ENCODE measurements around the gene FAM186B.

Gene FAM186B

GRCh38 chr12:49564686-49565405 lies 40.6 kb downstream of the FAM186B start:
- H3K27me3 ChIP-seq (ENCODE audit: insufficient read depth, low read length, poor library complexity) = no peaks in the 10 kb centered on the region
- peaks cover 32% of the 10 kb centered on the region for H3K4me1 ChIP-seq (ENCODE audit: insufficient read depth, low read length)
- no peak overlapping the region for H3K4me3 ChIP-seq (ENCODE audit: low read depth in 1 of 2, low read length in 2 of 2)
- H3K9ac ChIP-seq (ENCODE audit: low read depth, low read length) = no peak overlapping the region
- no peak overlapping the region for H3K27ac ChIP-seq (ENCODE audit: low read length)
- no peaks in the 10 kb centered on the region for H3K9me3 ChIP-seq (ENCODE audit: insufficient read depth, low read length, severe bottlenecking)
- no peak overlapping the region for H2AFZ ChIP-seq (ENCODE audit: low read depth, low read length)
- TF ChIP-seq CTCF (IDR thresholded peaks at IDR 0.05; ENCODE audit: borderline replicate concordance, extremely low read depth, low read length, poor library complexity, severe bottlenecking) (no peak), EZH2 (IDR thresholded peaks at IDR 0.05; ENCODE audit: borderline replicate concordance, low read depth, low read length, severe bottlenecking) (no peak)
- H3K79me2 ChIP-seq (ENCODE audit: insufficient read depth, low read length) = peaks cover 41% of the 10 kb centered on the region
- H4K20me1 ChIP-seq (ENCODE audit: insufficient read depth, low read length) = peaks cover 15% of the 10 kb centered on the region
- no peak overlapping the region for H3K4me2 ChIP-seq (ENCODE audit: insufficient read depth, low read length)
- ATAC-seq (ENCODE audit: insufficient read depth, low read depth) (no peak), DNase-seq (no peak)
- H3K36me3 ChIP-seq (ENCODE audit: insufficient read depth, low read length) = peaks cover 66% of the 10 kb centered on the region

GRCh38 chr12:49563951-49564685 lies 41.3 kb downstream of the FAM186B start:
- Histone ChIP-seq H3K4me3 (ENCODE audit: low read depth in 1 of 2, low read length in 2 of 2) (no peak overlapping the region), H2AFZ (ENCODE audit: low read depth, low read length) (no peak overlapping the region), H3K27me3 (ENCODE audit: insufficient read depth, low read length, poor library complexity) (no peaks in the 10 kb centered on the region), H3K79me2 (ENCODE audit: insufficient read depth, low read length) (peaks cover 35% of the 10 kb centered on the region), H3K9ac (ENCODE audit: low read depth, low read length) (no peak overlapping the region), H3K9me3 (ENCODE audit: insufficient read depth, low read length, severe bottlenecking) (no peaks in the 10 kb centered on the region), H3K4me1 (ENCODE audit: insufficient read depth, low read length) (peaks cover 25% of the 10 kb centered on the region), H3K36me3 (ENCODE audit: insufficient read depth, low read length) (peaks cover 73% of the 10 kb centered on the region), H3K27ac (ENCODE audit: low read length) (no peak overlapping the region), H3K4me2 (ENCODE audit: insufficient read depth, low read length) (no peak overlapping the region), H4K20me1 (ENCODE audit: insufficient read depth, low read length) (peaks cover 15% of the 10 kb centered on the region)
- no peak for DNase-seq
- no peak for TF ChIP-seq EZH2 (IDR thresholded peaks at IDR 0.05; ENCODE audit: borderline replicate concordance, low read depth, low read length, severe bottlenecking)
- TF ChIP-seq CTCF (IDR thresholded peaks at IDR 0.05; ENCODE audit: borderline replicate concordance, extremely low read depth, low read length, poor library complexity, severe bottlenecking) = no peak
- ATAC-seq (ENCODE audit: insufficient read depth, low read depth) = no peak

DNA sequence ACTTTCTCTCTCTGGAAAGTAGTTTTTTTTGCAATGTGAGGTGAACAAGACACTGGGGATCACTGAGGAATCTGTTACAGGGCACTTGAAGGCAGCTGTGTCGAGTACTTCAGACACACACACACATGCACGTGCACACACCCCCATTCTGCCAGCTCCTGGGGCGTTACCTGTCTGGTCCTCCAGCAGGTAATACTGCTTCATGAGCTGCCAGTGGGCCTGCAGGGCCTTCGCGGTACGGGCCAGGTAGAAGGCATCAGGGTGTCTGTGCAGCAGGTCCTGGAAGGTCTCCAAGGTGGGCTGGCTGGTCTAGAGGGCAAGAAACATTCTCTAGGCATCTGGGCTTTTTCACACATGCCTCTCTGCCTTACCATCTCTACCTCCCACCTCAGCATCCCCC lies 42.6 kb downstream of the FAM186B start:
- peaks cover 84% of the 10 kb centered on the region for H3K36me3 ChIP-seq (ENCODE audit: insufficient read depth, low read length)

More for the DNA sequence above, 42.6 kb downstream of the FAM186B start:
- H3K4me1 ChIP-seq (ENCODE audit: insufficient read depth, low read length) = peaks cover 19% of the 10 kb centered on the region
- no peaks in the 10 kb centered on the region for H3K9me3 ChIP-seq (ENCODE audit: insufficient read depth, low read length, severe bottlenecking)
- TF ChIP-seq EZH2 (IDR thresholded peaks at IDR 0.05; ENCODE audit: borderline replicate concordance, low read depth, low read length, severe bottlenecking) (no peak), CTCF (IDR thresholded peaks at IDR 0.05; ENCODE audit: borderline replicate concordance, extremely low read depth, low read length, poor library complexity, severe bottlenecking) (no peak)
- H3K27ac ChIP-seq (ENCODE audit: low read length) = no peak overlapping the region
- H3K4me3 ChIP-seq (ENCODE audit: low read depth in 1 of 2, low read length in 2 of 2) = no peak overlapping the region
- H3K27me3 ChIP-seq (ENCODE audit: insufficient read depth, low read length, poor library complexity) = no peaks in the 10 kb centered on the region
- H4K20me1 ChIP-seq (ENCODE audit: insufficient read depth, low read length) = peaks cover 15% of the 10 kb centered on the region
- ATAC-seq (ENCODE audit: insufficient read depth, low read depth) (no peak), DNase-seq (no peak)
- no peak overlapping the region for H3K4me2 ChIP-seq (ENCODE audit: insufficient read depth, low read length)
- H2AFZ ChIP-seq (ENCODE audit: low read depth, low read length) = no peak overlapping the region
- H3K9ac ChIP-seq (ENCODE audit: low read depth, low read length) = no peak overlapping the region
- H3K79me2 ChIP-seq (ENCODE audit: insufficient read depth, low read length) = peaks cover 22% of the 10 kb centered on the region
